COLO668 (cell line): ENCODE results near the gene DENND6B.

Source experiments
- DNase-seq: peaks from one replicate; lab custom pipeline; 2025; ENCODE audit not compliant: unreplicated experiment; lab: John Stamatoyannopoulos, UW

The DENND6B gene

DNA sequence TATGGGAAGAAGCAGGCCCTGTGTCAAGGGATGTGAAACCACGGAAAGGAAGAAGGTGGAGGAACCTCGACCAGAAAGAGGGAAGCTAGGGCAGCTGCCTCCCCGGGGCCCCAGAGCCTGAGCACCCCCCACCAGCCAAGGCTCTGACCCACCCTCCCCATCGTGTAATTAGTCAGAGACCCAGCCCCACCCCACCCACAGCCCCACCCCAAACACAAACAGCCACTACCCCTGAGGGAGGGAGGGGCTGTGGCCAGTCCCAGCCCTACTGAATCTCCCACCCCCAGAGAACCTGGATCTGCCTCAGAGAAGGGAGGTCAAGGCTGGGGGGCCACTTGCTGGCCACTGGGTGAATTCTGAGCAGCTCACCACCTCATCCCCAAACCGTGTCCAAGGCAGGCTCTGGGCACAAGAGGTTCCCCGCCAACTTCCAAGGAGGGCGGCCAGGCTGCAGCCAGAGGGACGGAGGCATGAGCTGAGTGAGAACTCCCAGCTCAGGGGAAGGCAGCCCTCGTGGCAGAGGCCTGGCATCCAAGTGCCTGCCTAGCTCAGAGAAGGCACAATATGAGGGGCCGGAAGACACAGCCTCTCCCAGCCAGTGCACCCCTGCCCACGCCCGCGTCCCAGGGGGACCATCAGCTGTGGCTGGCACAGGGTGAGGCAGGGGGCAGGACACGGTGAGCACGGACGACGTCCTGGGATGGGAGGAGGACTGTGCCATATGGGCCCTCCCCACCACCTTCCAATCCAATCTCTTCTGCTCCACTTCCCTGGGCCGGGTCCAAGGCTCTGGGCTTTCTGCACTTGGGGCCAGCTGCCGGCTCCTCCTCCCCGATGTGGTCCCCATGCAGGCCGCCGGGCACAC lies 22.1 kb downstream of the DENND6B start:
- DNase-seq = peak; percentile 35

- peak; percentile 11 for DNase-seq
These were observed 22.8 kb downstream of the DENND6B start for GRCh38 chr22:50303848-50304527.

GRCh38 chr22:50303515-50303847 lies 23.3 kb downstream of the DENND6B start:
- no peak for DNase-seq

DNA sequence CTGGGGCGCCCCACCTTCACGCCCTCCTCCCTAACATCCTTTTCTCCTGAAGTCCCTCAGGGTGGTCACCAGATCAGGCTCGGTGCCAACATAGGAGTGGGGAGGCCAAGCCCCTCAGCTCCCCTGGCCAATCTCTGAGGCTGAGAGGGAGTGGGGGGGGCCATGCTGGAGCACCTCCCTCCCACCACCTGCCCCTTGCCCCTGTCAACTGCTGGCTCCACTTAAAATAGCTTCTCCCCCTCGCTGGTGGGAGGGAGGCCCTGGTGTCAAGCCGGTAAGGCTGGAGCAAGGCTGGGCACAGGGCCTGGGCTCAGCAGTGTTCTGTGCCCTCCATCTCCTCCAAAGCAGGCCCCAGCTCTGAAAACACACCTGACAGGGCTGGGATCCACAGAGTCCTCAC lies 24.2 kb downstream of the DENND6B start:
- no peak for DNase-seq

DNA sequence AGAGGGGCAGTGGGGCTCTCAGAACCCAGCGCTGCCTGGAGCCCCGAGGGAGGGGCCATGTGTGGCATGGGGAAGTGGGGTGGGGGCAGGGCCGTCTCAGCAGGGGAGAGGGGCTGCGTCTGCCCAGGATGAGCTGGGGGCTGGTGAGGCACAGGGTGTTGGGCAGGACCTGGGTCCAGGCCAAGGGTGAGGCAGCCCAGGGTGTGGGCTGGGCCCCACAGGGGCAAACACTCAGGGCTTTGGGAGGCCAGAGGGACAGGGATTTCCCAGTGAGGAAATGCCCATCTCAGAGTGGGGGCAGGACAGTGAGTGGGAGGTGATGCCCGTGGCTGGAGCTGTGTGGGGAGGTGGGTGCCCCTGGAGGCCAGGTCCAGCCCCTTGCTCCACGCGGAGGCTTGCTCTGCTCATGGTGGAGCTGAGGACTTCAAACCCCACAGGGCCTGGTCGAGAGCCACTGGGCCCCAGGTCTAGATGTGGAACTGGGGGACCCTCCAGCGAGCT lies 24.7 kb downstream of the DENND6B start:
- DNase-seq = no peak

- DNase-seq = no peak
These were observed 25.2 kb downstream of the DENND6B start for GRCh38 chr22:50301581-50301991.

- DNase-seq = no peak
These were observed 26.1 kb downstream of the DENND6B start for GRCh38 chr22:50300620-50301257.

GRCh38 chr22:50299785-50300619 lies 26.8 kb downstream of the DENND6B start:
- DNase-seq = no peak

GRCh38 chr22:50298937-50299784 lies 27.7 kb downstream of the DENND6B start:
- no peak for DNase-seq

GRCh38 chr22:50298266-50298637 lies 28.6 kb downstream of the DENND6B start:
- DNase-seq = no peak

DNA sequence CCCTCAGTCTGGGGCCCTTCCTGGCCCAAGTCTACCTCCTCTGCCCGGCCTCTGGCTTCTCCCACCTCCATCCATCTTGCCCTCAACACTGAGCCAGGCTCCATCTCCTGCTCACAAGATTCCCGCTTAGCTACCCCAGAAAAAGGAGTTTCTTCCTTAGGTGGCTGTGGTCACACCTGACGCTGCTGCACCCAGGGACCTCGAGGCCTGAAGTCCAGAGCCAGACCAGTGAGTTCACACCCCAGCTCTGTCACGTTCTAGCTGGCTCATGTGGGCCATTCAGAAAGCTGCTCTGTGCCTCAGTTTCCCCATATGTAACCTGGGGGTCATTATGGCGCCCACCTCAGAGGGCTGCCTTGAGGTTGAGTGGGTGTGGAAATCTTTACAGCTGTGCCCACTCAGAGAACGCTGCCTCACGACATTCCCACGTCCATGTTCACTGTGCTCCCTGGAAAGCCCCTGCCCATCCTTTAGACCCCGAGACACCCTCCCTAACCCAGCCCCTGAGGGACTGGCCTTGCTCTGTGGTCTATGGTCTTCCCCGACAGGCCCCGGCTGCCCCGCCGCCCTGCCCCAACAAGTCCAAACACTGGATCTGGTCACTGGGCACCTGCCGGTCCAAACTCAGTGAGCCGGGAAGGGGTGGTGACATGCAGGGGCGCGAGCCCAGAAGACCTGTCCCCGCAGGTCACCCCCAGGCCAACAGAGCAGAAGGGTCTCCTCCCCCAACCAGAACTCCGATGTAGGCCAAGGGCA lies 29.1 kb downstream of the DENND6B start:
- DNase-seq = no peak

GRCh38 chr22:50296658-50297490 lies 29.9 kb downstream of the DENND6B start:
- DNase-seq = peak; percentile 20

DNA sequence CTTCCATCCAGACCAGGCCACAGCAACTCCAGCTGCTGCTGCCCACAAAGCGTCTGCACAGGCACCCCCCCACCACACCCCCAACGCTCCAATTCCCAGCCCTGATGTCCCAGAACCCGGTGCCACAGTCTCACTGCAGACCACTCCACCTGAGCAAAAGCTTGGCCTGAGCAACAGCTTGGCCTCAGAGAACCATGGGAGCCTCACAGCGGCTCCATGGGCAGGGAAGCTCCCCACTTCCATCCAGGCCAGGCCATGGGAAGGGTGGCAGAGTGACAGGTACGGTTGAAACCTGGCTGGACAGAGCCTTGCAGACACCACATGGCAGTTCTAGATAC lies 32.5 kb downstream of the DENND6B start:
- DNase-seq = peak; percentile 39

GRCh38 chr22:50293441-50294318 lies 33.1 kb downstream of the DENND6B start:
- DNase-seq = peak; percentile 75

- DNase-seq = no peak
These were observed 34.0 kb downstream of the DENND6B start for GRCh38 chr22:50292643-50293440.

GRCh38 chr22:50289942-50290630 lies 36.7 kb downstream of the DENND6B start:
- peak; percentile 96 for DNase-seq
